ENCODE measurements around the gene PKDREJ. TPM values are rescaled to one million over a fixed set of nuclear protein-coding genes. Genes with fewer than 3 reads are reported as not detected.

PKDREJ gene
- total and polyA plus RNA-seq, 2 experiments from 2014 or later: not detected

GRCh38 chr22:46273432-46274148 is 10.4 kb upstream of the PKDREJ start:
- DNase-seq (ENCODE audit: low spot score): no peak
- Mint-ChIP-seq H3K4me3 (no peak overlapping the region), H3K27me3 (ENCODE audit: insufficient read depth, low read depth, poor library complexity) (peaks cover 5% of the 10 kb centered on the region), H3K9me3 (no peaks in the 10 kb centered on the region), H3K27ac (no peak overlapping the region), H3K36me3 (ENCODE audit: low read depth) (peaks cover 39% of the 10 kb centered on the region), H3K4me1 (no peaks in the 10 kb centered on the region)
- TF ChIP-seq POLR2AphosphoS5 (IDR thresholded peaks at IDR 0.05; ENCODE audit: low read depth) (no peak), EZH2 (IDR thresholded peaks at IDR 0.05; ENCODE audit: low read depth, unreplicated experiment) (no peak), ZNF114 (CRISPR knock-in tag; IDR thresholded peaks at IDR 0.05) (no peak), STAT1 (IDR thresholded peaks at IDR 0.05; ENCODE audit: unreplicated experiment) (no peak), CTCF (conservative IDR thresholded peaks at IDR 0.05; ENCODE audit: low read depth in 2 of 2) (no peak), EZH2phosphoT487 (IDR thresholded peaks at IDR 0.05; ENCODE audit: unreplicated experiment) (no peak), ETS1 (IDR thresholded peaks at IDR 0.05) (no peak), ZNF462 (CRISPR knock-in tag; IDR thresholded peaks at IDR 0.05) (no peak), ZNF331 (CRISPR knock-in tag; IDR thresholded peaks at IDR 0.05; ENCODE audit: low read depth) (no peak), REST (IDR thresholded peaks at IDR 0.05; ENCODE audit: unreplicated experiment) (no peak), CREB1 (CRISPR knock-in tag; IDR thresholded peaks at IDR 0.05; ENCODE audit: low read depth) (no peak), JUNB (IDR thresholded peaks at IDR 0.05; ENCODE audit: unreplicated experiment) (no peak), NANOG (IDR thresholded peaks at IDR 0.05; ENCODE audit: borderline replicate concordance) (no peak)
- Histone ChIP-seq H3F3A (replicated peaks; ENCODE audit: low read depth) (no peaks in the 10 kb centered on the region), H3K4me1 (ENCODE audit: insufficient read depth) (no peaks in the 10 kb centered on the region), H3K79me2 (replicated peaks; ENCODE audit: insufficient read depth) (no peaks in the 10 kb centered on the region), H3K4me3 (no peak overlapping the region), H3K27ac (ENCODE audit: low read depth) (no peak overlapping the region), H3K4me2 (no peak overlapping the region), H3K27me3 (ENCODE audit: insufficient read depth) (no peaks in the 10 kb centered on the region), H2AFZ (no peak overlapping the region), H4K20me1 (replicated peaks; ENCODE audit: insufficient read depth) (no peaks in the 10 kb centered on the region; the same call in none of the 2 replicates), H3K36me3 (ENCODE audit: insufficient read depth) (peaks cover 16% of the 10 kb centered on the region; the same call in 1 of the 2 replicates), H3K9me2 (ENCODE audit: insufficient read depth) (no peaks in the 10 kb centered on the region)
- no peak for ATAC-seq

Measured in GM23338 (cell line).